ENCODE measurements around the gene EHMT2.
"Not testable (repeated sequence)": the region's sequence is repeated elsewhere in the genome, so short reads cannot be mapped to it uniquely, and the experiment has no call there.

The EHMT2 gene

DNA sequence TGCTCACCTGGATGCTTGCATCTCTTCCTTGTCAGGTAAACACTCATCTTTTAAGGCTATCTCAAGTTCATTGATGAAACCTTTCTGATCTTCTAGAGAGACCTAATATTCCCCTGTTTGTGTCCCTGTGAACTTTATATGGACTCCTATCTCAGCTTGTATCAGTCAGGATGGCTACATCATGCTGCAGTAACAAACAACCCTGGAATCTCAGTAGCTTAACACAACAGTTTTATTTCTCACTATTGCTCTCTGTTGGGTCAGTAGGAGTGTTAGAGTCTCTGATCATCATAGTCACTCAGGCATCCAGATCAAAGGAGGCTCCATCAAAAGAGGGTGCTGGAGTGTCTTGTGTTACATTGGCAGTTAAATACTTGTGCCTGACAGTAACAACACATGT lies 17.9 kb upstream of the EHMT2 start:
- DNase-seq, result no peak

DNA sequence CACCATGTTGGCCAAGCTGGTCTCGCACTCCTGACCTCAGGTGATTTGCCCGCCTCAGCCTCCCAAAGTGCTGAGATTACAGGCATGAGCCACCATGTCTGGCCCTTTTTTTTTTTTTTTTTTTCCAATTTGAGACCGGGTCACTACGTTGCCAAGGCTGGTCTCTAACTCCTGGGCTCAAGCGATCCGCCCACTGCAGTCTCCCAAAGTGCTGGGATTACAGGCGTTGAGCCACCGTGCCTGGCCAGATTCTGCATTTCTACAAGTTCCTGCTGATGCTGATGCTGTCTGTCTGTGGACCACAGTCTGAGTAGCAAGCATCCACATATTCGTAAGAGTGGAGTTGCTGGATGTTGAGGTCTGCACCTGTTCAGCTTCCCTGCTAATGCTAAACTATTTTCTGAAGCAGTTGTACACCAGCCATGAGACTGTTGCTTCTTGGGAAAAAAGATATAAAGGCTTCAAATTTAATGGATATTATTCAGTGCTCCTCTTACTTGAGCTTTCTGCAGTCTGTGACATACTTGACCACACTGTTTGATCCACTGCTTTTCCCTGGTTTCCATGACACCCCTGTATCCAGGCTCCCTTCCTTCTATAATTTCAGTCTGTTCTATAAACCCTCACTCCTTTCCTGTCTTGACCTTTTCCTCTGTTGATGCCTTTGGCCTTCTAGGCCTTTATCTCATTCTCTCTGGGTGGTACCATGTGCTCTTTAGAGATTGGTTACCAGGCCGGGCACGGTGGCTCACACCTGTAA lies 14.5 kb upstream of the EHMT2 start:
- DNase-seq, result no peak

DNA sequence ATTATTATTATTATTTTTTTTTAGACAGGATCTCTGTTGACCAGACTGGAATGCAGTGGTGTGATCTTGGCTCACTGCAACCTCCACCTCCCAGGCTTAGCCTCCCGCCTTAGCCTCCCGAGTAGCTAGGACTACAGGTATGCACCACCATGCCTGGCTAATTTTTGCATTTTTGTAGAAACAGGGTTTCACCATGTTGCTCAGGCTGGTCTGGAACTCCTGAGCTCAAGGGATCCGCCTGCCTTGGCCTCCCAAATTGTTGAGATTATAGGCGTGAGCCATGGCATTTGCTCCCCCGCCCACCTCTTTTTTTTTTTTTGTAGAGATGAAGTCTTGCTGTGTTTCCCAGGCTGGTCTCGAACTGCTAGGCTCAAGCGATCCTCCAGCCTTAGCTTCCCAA lies 11.8 kb upstream of the EHMT2 start:
- not testable (repeated sequence) for DNase-seq

DNA sequence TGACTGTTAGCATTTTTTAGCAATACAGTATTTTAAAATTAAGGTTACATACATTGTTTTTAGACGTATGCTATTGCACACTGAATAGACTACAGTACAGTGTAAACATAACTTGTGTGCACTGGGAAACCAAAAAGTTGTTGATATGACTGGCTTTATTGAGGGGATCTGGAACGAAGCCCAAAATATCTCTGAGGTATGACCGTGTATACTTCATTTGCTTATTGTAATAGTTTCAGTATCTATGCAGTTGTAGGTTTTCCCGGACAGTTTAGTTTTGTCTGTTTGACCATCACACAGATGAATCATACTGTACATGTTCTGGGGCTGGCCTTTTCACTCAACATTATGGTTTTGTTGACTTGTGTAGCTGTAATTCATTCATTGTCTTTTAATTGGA lies 11.3 kb upstream of the EHMT2 start:
- DNase-seq, result peak; percentile 19

DNA sequence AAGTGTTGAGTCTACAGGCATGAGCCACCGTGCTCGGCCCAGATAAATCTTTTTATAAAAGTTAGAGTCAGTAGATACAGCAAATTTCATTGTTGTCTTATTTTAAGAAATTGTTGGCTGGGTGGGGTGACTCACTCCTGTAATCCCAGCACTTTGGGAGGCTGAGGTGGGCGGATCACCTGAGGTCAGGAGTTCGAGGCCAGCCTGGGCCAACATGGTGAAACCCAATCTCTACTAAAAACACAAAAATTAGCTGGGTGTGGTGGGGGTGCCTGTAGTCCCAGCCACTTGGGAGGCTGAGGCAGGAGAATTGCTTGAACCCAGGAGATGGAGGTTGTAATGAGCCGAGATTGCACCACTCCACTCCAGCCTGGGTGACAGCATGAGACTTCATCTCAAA lies 10.8 kb upstream of the EHMT2 start:
- not testable (repeated sequence) for DNase-seq

DNA sequence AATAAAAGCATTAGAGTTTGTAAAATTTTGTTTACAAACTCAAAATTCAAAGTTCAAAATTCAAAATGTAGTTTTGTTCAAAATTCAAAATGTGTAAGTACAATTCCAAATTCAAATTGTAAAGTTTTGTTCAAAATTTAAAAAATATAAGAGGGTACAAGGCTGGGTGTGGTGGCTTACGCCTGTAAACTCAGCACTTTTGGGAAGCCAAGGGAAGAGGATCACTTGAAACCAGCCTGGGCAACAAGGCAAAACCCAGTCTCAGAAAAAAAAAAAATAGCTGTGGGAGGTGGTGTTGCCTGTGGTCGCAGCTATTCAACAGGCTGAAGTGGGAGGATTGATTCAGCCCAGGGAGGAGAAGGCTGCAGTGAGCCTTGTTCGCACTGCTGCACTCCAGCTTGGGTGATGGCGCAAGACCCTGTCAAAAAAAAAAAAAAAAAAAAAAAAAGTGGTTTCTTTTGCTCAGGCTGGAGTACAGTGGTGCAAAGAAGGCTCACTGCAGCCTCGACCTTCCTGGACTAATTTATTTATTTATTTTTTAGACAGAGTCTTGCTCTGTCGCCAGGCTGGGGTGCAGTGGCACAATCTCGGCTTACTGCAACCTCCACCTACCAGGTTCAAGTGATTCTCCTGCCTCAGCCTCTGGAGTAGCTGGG lies 9.8 kb upstream of the EHMT2 start:
- DNase-seq, result peak; percentile 71

DNA sequence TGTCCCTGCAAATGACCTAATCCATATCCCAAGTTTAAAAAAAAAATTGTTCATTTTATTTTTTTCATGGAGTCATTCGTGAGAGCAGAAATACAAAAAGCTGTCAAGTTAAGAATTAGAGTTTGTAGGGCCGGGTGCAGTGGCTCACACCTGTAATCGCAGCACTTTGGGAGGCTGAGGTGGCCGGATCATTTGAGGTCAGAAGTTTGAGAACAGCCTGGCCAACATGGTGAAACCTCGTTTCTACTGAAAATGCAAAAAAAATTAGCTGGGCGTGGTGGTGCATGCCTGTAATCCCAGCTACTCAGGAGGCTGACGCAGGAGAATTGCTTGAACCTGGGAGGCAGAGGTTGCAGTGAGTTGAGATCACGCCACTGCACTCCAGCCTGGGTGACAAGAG lies 9.2 kb upstream of the EHMT2 start:
- not testable (repeated sequence) for DNase-seq

DNA sequence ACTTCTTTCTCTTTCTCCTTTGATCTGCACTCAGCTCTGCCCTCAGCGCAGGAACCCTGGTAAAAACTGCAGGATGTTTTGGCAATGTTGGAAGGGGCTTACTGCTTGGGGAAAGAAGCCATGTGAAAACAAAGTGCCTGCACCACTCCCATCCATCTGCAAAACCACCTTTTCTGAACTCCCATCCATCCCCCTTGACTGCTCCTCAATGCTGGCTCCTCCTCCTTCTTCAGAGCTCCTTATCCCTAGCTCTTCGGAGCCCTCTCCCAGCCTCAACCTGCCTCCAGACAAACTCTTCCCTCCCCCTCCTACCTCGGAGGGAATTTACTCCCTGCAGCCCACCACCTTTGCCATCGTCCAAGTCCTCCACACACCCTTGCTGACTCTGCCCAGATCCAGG lies 8.6 kb upstream of the EHMT2 start:
- no peak for DNase-seq

DNA sequence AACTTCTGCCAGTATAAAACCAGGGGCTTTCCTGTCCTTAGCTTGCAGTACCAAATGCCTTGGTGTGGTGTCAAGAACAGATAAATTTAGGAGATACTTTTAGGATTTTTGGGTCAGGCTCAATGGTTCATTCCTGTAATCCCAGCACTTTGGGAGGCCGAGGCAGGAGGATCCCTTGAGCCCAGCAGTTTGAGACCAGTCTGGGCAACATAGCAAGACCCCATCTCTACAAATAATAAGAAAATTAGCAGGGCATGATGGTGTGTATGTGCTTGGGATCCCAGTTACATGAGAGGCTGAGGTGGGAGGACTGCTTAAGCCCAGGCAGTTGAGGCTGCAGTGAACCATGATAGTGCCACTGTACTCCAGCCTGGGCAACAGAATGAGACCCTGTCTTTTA lies 7.5 kb upstream of the EHMT2 start:
- no peak for DNase-seq

DNA sequence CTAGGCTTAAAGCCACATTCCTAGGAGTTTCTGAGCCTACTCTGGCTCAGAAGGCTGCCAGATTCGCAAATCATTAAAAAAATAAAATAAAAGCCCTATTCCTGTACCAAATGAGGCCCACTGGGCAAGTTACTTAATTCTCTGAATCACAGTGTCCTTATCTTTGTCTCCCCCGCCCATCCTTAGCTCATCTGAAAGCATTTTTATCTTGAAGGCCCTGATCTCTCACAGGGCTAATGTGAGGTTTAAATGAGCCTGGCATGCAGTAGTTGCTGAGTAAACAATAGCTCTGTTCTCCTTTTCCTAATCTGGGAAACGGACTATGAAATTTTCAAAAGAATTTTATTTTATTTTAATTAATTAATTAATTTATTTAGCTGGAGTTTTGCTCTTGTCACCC lies 6.5 kb upstream of the EHMT2 start:
- DNase-seq, result no peak

DNA sequence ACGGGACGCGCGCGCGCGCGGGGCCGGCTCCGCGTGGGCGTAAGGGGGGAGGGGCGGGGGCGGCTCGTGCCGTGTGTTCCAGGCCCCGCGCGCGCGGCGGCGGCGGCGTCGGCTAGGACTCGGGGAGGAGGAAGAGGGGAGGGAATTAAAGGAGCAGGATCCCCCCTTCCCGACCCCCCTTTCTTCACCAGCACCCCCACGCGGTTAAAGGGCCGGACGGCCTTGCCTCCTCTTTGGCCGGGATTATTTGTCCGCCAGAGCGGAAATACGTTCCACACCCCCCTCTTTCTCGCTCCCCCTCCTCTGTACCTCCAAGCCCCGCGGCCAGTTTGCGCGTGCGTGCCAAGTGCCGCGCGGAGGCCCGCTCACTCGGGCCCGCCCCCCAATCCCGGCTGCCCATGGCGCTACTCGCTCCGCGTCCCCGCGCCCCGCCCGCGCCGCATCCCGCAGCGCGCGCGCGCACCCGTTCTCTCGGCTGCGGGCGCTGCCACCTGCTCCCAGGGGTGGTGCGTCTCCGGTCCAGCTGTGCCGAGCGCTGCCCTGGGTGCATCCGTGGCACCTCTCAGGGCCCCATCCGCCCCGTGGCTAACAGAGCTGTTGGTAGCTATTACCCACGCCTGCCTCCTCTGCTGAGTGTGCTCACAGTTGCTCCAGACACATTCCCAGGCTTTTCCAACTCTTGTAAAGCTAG lies 4.6 kb upstream of the EHMT2 start, which contains the start of gene ZBTB12:
ZBTB12 (minus strand) TSS at position 134 of the 691 bp plus-strand sequence. CDS start 781 bp downstream, outside the sequence.
- DNase-seq, result peak; percentile 96

DNA sequence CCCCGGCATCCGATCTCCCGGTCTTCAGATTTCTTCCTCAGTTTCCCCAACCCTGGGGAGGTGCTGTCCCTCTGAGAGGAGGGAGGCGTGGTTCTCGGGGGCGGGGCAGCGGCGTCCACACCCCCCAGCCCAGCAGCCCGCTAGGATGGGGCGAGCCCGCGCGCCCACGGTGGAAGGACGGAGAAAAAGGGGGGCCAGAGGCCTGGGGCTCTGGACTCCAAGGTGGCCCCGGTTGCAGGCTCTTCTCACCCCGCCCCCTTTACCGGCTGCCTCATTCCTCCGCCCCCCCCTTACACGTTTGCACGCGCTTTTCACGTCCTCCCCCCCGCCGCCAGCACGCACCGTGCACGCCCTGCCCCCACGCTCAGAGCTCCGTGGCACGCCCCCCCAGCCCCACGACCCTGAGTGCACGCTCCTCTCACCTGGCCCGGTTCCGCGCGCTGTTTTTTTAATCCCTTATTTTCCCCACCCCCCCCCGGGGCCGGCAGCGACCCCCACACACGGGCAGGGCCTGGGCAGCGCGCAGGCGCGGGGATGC lies 4.0 kb upstream of the EHMT2 start:
- DNase-seq, result peak; percentile 51

DNA sequence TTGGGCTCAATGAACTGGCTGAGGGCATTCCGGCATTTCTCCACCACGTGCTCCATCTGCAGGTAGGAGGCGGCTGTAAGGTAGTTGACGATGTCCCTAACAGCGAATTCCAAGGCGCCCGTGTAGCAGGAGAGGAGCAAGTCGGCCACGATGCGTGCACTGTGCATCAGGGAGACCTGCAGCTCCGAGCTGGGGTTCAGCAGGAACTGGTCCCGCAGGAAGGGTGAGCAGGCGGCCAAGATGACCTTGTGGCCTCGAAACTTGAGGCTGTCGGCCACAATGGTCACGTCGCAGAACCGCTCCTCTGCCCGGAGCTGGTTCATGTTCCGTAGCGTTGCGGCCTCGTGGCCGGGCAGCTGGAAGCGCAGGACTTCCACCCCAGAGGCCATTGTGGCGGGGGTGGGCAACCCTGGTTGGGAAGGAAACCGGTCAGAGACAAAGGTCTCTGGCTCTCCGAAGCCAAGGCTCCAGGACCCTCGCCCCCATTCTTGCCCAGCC lies 3.5 kb upstream of the EHMT2 start:
- DNase-seq, result no peak

DNA sequence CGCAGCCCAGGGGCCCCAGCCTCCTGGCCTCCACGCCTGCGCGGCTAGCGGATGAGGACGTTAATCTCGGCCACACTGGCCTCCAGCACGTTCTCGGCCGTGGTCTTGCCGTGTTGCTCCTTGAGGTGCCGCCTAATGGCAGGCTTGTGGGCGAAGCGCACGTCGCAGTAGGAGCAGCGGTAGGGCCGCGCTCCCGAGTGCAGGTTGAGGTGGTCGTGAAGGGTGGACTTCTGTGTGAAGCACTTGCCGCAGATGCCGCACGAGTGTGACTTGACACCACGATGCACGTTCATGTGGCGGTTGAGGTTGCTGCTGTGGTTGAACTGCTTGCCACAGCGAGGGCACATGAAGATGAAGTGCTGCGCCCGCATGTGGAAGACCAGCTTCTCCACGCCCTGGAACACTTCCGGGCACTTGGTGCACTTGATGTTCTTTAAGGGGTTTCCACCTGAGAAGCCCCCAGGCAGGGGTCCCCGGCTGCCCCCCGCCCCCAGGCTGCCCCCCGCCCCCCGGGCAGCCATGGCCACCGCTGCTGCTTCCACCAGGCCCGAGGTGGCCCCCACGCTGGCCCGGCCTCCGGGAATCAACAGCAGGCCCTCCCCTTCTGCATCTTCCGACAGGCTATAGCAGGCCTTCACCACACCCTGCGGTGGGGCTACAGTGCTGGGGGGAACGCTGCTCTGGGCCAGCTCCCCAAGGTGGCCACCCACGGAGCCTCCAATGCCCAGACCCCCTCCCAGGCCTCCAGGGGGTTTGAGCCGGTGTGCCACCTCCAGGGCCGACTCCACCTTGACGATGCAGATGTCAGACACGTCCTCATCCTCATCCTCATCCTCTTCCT lies 2.6 kb upstream of the EHMT2 start:
- no peak for DNase-seq

DNA sequence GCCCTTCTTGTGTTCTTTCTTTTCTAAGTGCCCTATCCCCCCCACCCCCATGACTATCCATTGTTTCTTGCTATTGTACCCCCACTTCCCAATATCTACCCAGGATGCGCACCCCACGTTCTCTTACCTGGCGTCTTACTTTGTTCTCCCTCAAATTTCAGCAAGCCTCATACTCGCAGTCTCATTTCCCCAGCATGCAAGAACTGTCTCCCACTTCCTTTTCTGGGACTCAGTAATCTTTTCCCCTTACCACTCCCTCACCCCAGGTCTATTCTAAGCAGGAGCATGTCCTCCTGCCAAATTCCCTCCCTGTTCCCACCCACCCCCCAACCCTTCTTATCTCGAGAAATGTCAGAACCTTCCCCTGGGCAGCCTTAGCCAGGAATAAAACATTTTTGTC lies 1.7 kb upstream of the EHMT2 start:
- DNase-seq, result no peak

DNA sequence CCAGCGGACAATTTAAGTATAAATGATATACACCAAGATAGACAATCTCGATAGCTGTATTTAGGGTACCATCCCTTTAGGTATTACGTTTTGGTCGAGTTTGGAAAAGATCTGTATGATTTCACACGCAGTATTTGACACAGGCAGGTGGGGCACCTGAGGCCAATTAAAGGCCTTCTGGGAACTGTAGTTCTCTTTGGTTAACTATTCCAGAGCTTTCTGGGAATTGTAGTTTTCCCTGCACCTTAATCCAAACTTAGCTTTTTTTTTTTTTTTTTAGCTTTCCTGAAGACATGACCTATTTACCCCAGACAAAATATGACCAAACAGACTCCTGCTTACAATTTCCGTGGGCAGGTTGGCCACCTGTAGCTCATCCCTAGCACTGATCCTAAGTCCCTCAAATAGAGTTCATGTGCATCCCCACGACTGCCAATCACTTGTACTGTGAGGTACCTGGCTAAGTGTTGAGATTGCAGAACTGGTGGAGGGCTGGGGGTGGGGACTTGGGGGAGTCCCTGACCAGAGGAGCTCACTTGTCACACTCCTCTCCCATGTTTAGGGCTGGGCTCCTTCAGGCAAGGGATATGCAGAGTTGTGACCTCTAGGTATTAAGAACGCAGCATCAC lies 999 bp upstream of the EHMT2 start:
- DNase-seq, result peak; percentile 23

DNA sequence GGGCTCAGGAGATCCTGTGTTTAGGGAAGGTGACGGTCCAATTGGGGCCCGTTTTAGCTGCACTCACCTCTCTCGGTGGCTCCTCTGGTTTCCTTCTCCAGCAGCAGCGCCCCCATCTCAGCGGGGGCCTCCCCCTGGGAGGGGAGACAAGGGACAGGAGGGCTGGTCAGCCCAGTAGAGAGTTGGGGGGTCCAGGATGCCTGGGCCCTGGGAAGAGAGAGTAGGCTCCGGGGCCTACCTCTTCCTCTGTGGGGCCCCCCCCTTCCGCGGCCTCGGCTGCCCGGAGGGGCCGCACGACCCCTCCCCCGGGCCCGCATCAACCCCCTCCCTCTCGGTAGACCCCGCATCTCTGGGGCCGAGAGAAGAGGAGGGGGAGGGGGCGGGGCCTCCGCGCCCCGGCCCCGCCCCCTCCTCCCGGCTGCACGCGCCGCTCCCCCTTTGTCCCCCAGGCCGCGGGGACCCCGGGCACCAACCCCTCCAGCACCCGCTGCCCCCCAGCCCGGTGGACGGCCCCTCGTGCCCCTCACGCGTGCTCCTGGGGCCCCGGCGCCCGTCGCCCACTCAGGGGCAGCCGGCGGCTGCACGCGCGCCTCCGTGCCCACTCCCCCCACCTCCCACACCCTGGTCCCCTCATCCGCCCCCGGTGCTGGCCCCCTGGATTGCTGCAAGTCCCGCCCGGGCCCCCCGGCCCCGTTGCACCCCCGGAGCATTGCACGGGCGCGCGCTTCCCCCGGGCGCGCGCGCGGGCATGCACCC lies 464 bp downstream of the EHMT2 start:
- DNase-seq, result no peak

DNA sequence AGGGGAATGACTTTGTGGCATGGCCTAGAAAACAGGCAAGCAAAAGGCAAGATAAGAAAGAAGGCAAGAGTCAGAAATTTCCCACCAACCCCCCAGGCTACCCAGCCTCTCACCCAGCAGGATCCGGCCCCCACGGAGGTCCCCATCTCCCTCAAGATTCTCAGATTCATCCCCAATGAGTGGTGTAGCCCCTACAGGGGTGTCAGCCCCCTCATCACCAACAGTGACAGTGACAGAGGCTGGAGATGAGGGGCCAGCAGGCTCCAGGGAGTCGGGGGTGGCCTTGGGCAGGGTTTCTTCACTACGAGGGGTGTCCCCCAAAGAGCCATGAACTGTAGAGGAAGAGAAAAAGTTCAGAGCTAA lies 1.0 kb downstream of the EHMT2 start:
- DNase-seq, result no peak

DNA sequence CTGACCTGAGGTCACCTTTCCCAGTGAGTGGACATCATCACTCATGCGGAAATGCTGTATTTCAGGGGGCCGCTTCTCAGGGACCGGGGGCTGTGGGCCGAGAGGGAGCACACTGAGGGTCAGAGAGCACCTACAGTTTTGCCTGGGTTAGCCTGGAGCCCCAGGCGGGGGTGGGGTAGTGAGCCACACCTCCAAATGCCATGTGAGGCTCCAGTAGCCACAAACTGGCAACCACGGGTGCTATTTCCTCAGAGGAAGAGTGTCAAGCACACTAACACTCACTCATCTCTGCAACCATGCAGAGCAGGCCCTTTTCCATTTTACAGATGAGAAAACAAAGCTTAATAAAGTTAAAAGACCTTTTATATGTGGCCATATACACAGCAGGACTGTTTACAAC lies 4.7 kb downstream of the EHMT2 start:
- DNase-seq, result no peak

DNA sequence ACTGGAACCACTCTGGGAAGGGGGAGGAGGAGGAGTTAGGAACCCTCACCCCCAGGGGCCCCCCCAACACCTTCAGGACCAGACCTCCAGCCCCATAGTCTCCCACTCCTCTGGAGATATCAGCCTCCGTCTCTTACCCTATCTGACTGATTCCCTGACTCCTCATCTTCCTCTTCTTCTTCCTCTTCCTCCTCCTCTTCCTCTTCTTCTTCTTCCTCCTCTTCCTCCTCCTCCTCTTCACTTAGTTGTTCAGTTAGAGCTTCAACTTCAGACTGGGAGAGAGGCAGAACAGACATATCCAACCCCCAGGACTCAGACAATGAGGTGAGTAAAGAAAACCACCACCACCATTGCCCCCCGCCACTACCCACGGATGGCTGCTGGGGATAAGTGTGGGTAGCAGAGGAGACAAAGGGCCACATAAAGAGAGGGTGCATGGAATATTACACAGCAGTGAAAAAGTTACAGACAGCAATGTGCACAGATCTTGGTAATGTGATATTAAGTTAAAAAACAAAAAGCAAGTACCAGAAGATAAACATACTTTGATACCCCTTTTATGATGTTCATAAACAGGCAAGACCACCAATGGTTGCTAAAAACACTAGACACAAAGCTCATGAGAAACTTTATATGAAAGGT lies 8.0 kb downstream of the EHMT2 start:
- no peak for DNase-seq

Measured in fibroblast of skin of scalp (primary cell).